MM.1S (cell line): ENCODE results near the gene C10orf105.

ENCODE experiments used
- DNase-seq: peaks from one replicate; pipeline ENCODE4 v3.0.0-alpha.2; 2015
- H2AFZ ChIP-seq: fragments of 300-600 bp; sonication (generic); 2 replicates; pipeline ENCODE4 v1.6.0; 2016; ENCODE audit warnings: antibody characterized with exemption, low read length
- H3F3A ChIP-seq: fragments of 300-600 bp; sonication (generic); 2 replicates; pipeline ENCODE4 v1.6.1; 2016; ENCODE audit warnings: mild to moderate bottlenecking, antibody characterized with exemption, low read length, moderate library complexity, mixed read lengths; ENCODE audit not compliant: insufficient read depth
- H3K27ac ChIP-seq: fragments of 300-600 bp; sonication (generic); 2 replicates; pipeline ENCODE4 v1.5.1; 2016; ENCODE audit warnings: mild to moderate bottlenecking, low read length
- H3K27me3 ChIP-seq: fragments of 300-600 bp; sonication (generic); replicated peaks from 2 replicates; pipeline ENCODE4 v1.6.0; 2016; ENCODE audit warnings: low read length; ENCODE audit not compliant: insufficient read depth
- H3K36me3 ChIP-seq: fragments of 300-600 bp; sonication (generic); replicated peaks from 2 replicates; pipeline ENCODE4 v1.6.1; 2016; ENCODE audit warnings: mild to moderate bottlenecking, low read length, mixed read lengths; ENCODE audit not compliant: insufficient read depth
- H3K4me1 ChIP-seq: fragments of 300-600 bp; sonication (generic); 2 replicates; pipeline ENCODE4 v1.6.1; 2016; ENCODE audit warnings: low read length, mixed read lengths
- H3K4me2 ChIP-seq: fragments of 300-600 bp; sonication (generic); 2 replicates; pipeline ENCODE4 v1.6.0; 2016; ENCODE audit warnings: low read depth, low read length
- H3K4me3 ChIP-seq: fragments of 300-600 bp; sonication (generic); 2 replicates; pipeline ENCODE4 v1.5.1; 2016; ENCODE audit warnings: low read length, mixed read lengths
- H3K79me2 ChIP-seq: fragments of 300-600 bp; sonication (generic); 2 replicates; pipeline ENCODE4 v1.6.1; 2016; ENCODE audit warnings: mixed run types, low read length, mixed read lengths
- H3K9ac ChIP-seq: fragments of 300-600 bp; sonication (generic); 2 replicates; pipeline ENCODE4 v1.6.1; 2016; ENCODE audit warnings: low read length, mixed read lengths
- H3K9me2 ChIP-seq: fragments of 300-600 bp; sonication (generic); replicated peaks from 2 replicates; pipeline ENCODE4 v1.6.1; 2016; ENCODE audit warnings: mild to moderate bottlenecking, low read length, mixed read lengths; ENCODE audit not compliant: insufficient read depth
- H3K9me3 ChIP-seq: fragments of 300-600 bp; sonication (generic); replicated peaks from 2 replicates; pipeline ENCODE4 v1.6.1; 2016; ENCODE audit warnings: mild to moderate bottlenecking, low read length, mixed read lengths; ENCODE audit not compliant: insufficient read depth
- H4K20me1 ChIP-seq: fragments of 300-600 bp; sonication (generic); 2 replicates; pipeline ENCODE4 v1.6.1; 2016; ENCODE audit warnings: mild to moderate bottlenecking, low read length, moderate library complexity, mixed read lengths; ENCODE audit not compliant: insufficient read depth
- CTCF ChIP-seq: fragments of 300-600 bp; sonication (generic); IDR thresholded peaks from 2 replicates; pipeline ENCODE4 v1.5.1; 2016; ENCODE audit warnings: antibody characterized with exemption, low read length, mixed read lengths
- EZH2 ChIP-seq: fragments of 300-600 bp; sonication (generic); optimal IDR thresholded peaks from 2 replicates; pipeline ENCODE3; 2017; ENCODE audit warnings: low read depth, mild to moderate bottlenecking, antibody characterized with exemption, low read length, mixed read lengths
- EZH2phosphoT487 ChIP-seq: fragments of 300-600 bp; sonication (generic); IDR thresholded peaks from 2 replicates; pipeline ENCODE4 v1.6.1; 2018; ENCODE audit warnings: antibody characterized with exemption, low read length

C10orf105 gene

DNA sequence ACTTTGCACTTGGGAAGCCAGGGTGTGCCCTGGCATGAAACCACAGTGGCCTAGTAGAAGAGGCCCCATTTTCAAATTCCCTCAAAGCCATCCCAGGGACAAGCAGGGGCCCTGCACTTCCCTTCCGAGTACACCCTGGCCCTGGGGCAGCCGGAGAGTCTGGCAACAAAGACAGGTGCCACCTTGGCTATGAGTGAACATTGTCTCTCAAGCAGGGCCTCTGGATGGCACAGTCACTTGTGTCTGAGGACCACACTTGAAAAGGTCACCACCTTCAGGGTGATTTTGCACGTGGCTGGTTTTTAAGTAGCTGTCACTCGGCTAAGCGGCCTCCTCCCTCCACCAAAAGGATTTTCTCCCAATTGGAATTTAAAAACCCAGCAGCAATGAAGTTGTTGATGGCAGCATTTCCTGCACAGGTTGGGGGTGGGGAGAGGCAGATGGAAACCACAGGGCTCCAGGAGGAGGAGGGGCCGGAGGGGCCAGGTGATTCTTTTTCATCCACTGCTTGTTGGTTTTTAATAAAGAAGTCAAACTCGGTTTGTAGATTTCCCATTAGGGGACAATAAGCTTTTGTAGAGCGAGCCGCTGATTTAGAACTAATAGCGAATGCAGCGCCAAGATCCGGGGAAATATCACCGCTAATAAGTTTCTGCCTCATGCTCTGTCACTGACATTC is 33.9 kb downstream of the C10orf105 start:
- no peak for DNase-seq
- no peaks in the 10 kb centered on the region for H3F3A ChIP-seq
- TF ChIP-seq EZH2 (no peak), EZH2phosphoT487 (no peak), CTCF (no peak)
- H3K27me3 ChIP-seq, result peaks cover 27% of the 10 kb centered on the region
- no peaks in the 10 kb centered on the region for H3K9me3 ChIP-seq
- no peaks in the 10 kb centered on the region for H3K36me3 ChIP-seq
- H3K4me2 ChIP-seq, result no peak overlapping the region
- no peaks in the 10 kb centered on the region for H3K79me2 ChIP-seq
- H3K4me1 ChIP-seq, result no peaks in the 10 kb centered on the region
- H3K4me3 ChIP-seq, result no peak overlapping the region
- no peaks in the 10 kb centered on the region for H4K20me1 ChIP-seq
- no peaks in the 10 kb centered on the region for H3K9me2 ChIP-seq
- H3K9ac ChIP-seq, result no peak overlapping the region
- no peak overlapping the region for H3K27ac ChIP-seq
- H2AFZ ChIP-seq, result no peak overlapping the region

DNA sequence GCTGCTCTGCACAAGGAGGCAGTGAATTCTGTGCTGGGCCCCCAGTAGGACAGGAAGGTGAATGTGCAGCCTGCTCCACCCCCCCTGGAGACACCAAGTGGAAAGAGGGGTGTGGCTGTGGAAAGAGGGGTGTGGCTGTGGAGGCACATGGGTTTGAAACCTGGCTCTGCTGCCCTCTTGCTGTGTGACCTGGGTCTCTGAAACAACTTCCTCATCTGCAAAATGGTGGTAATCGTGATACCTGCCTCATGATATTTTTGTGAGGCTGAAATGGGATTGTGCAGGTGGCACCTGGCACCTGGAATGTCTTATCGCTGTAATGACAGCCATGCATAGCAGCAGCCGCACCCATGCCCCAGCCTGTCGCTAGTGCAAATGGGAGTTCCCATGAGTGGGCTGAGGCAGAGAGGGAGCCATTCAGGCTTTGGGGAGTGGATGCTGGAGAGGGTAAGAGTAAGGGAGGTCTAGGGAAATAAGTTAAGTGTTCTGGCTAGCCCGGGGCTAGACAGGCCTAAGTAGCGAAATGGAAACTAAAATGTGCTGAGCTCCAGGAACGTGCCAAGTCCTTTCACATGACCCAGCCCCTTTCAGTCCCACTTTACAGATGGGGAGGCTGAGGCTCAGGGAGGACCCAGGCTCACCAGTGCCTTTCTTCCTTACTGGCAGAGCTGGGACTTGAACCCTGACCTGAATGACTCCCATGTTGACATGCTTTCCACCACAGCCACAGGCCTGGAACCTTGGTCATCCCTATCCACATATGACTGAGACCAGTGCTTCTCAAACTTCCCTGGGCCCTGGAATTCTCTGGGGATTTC is 35.0 kb downstream of the C10orf105 start:
- no peak for TF ChIP-seq EZH2phosphoT487
- 0 out of 2 replicates have a peak, but pooled peaks have one; percentile 13 for TF ChIP-seq CTCF
- no peak for TF ChIP-seq EZH2
- Histone ChIP-seq H3F3A (no peaks in the 10 kb centered on the region), H3K36me3 (no peaks in the 10 kb centered on the region), H3K79me2 (no peaks in the 10 kb centered on the region), H2AFZ (no peak overlapping the region), H3K27ac (no peak overlapping the region), H3K9me3 (no peaks in the 10 kb centered on the region), H3K9me2 (no peaks in the 10 kb centered on the region), H3K27me3 (peaks cover 27% of the 10 kb centered on the region), H3K9ac (no peak overlapping the region), H4K20me1 (no peaks in the 10 kb centered on the region), H3K4me2 (no peak overlapping the region), H3K4me1 (no peaks in the 10 kb centered on the region), H3K4me3 (no peak overlapping the region)
- no peak for DNase-seq

- Histone ChIP-seq H3K27me3 (peaks cover 27% of the 10 kb centered on the region), H3F3A (no peaks in the 10 kb centered on the region), H2AFZ (no peak overlapping the region), H4K20me1 (no peaks in the 10 kb centered on the region), H3K27ac (no peak overlapping the region), H3K4me3 (no peak overlapping the region), H3K4me2 (no peak overlapping the region), H3K9me3 (no peaks in the 10 kb centered on the region), H3K36me3 (no peaks in the 10 kb centered on the region), H3K9ac (no peak overlapping the region), H3K4me1 (no peaks in the 10 kb centered on the region), H3K79me2 (no peaks in the 10 kb centered on the region), H3K9me2 (no peaks in the 10 kb centered on the region)
- no peak for DNase-seq
- TF ChIP-seq EZH2, result no peak
- no peak for TF ChIP-seq CTCF
- TF ChIP-seq EZH2phosphoT487, result no peak
Measured at GRCh38 chr10:71683301-71683700, 36.3 kb downstream of the C10orf105 start.
